ENCODE results near the gene OR4D11.

- TF ChIP-seq POLR2A (IDR thresholded peaks at IDR 0.05) = no peak
- TF ChIP-seq CTCF (IDR thresholded peaks at IDR 0.05) = no peak
Measured at GRCh38 chr11:59480359-59480758, 23.0 kb upstream of the OR4D11 start.

Measured in breast epithelium (tissue), 3 donors.